ENCODE measurements around the gene PRKCD.

Gene PRKCD

DNA sequence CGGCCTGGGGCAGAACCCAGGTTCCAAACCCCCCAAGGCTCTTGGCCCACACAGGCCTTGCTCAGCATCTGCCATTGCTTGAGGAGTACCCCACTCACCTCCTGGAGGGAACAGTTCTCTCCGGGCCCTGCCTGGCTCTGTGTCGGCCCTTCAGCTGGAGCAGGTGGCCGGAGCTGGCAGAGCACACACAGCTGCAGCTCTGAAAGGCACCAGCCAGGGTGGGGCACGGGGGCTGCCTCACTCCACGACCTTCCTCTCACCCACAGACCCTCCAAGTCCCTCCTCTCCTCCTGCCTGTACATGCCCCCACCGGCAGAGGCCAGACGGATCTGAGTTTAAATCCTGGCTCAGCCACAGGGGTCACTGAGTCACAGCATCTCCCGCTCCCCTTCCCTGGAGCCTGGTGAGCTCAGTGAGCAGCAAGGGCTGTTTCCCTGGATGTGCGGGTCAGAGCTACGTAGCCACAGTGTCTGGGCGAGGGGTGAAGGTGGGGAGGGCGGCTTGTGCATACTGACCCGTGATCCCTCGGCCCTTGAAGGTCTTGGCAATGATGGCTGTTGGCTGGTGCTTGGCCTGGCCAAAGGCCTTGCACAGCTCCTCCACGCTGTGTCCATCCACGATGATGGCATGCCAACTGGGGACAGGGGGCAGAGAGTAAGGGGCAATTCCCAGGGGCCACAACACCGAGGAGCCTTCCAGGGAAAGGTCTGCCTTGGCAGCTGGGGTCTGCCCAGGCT, 71.8 kb downstream of the PRKCD start:
- no peak for DNase-seq (ENCODE audit: low read depth in 2 of 2)

DNA sequence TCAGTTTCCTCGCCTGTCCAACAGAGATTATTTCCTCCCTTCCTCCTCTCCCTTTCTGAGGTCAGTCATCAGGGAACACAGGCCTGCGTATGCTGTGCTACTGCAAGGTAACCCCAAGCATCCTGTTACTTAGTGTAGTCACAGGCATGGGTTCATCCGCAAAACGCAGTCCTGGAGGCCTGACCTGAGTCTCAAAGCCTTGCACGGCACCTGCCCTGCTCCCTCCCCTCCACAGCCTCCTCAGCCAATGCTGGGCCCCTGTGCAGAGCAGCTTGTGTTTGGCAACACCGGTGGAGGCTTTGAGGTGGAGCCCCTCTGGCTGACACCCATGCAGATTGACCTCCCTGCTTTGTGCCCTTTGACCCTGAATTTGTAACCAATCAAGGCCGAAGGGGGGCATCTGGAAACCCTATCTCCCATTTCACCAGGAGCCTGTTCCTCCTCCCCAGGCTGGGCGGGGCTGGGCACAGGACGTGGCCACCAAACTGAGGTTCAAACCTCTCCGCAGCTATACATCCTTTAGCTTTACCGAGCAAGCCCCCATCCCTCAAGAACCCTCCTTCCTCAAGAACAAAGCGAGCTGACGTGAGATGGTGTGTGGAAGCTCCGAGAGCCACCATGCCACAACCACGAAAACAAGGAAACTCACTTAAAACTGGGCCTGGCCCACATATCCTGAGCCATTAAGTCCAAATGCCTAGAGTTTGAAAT, 73.3 kb downstream of the PRKCD start:
- DNase-seq (ENCODE audit: low read depth in 2 of 2) = no peak

DNA sequence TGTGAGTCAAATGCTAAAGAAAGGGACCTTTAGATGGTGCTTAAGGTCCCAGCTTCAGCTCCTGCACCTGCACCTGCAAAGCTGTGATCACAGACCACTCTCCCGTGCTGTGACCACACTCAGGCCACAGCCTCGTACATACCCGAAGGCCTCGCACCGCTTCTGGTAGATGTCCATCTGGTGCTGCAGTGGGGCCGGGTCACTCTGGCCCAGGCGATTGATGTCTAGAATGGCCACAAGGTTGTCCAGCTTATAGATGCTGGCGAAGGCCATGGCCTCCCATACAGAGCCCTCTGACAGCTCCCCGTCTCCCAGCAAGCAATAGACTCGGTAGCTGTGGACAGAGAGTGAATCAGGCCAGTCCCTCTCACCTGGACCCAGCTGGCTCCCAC, 73.8 kb downstream of the PRKCD start:
- no peak for DNase-seq (ENCODE audit: low read depth in 2 of 2)

DNA sequence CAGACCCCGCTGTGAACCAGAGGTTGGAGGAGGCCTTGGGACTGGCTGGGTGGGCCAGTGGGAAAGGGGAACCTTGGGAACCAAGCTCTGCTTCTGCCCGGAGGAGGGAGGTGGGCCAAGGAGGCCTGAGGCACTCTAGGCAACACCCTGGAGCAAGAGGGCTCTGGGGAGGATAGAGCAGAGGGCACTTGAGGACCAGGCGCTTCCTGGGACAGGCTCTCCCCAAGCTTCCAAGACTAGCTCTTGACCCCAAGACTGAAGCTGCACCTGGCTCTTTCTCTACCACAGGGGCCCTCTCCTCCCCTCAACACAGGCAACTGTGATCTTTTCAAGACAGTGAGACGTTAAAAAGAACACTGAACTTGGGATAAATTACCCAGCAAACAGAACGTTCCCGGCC, 74.5 kb downstream of the PRKCD start:
- no peak for DNase-seq (ENCODE audit: low read depth in 2 of 2)

DNA sequence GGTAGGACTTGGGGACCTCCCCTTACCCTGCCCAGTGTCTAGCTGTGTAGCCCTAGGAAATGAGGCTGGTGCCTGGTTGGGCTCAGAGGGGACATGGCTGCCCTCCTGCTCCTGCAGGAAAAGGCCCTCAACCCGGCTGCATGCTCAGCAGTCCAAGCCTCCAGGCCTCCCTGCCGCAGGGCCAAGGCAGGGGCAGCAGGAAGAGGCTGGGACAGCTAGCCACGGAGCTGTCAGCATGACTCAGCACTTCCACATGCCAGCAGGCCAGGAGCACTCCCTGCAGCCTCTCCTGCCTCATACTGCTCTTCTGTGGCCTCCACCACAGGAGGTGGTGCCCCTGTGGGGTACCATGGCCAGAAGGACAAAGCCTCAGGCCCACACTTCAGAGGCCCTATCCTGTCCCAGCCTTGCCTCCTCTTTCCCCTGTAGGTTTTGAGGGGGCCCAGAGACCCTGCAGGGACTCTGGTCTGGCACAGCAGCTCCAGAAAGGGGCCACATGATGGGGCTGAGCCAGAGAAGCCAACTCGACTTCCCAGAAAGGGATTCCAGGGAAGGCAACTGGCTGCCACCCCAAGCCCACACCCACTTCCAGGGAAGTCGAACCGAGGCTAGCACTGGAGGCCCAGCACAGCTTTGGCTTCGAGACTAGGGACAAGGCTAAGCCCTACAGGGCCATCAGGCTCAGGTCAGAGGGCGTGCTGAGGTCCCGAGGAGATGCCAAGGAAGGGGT, 75.3 kb downstream of the PRKCD start:
- no peak for DNase-seq (ENCODE audit: low read depth in 2 of 2)

DNA sequence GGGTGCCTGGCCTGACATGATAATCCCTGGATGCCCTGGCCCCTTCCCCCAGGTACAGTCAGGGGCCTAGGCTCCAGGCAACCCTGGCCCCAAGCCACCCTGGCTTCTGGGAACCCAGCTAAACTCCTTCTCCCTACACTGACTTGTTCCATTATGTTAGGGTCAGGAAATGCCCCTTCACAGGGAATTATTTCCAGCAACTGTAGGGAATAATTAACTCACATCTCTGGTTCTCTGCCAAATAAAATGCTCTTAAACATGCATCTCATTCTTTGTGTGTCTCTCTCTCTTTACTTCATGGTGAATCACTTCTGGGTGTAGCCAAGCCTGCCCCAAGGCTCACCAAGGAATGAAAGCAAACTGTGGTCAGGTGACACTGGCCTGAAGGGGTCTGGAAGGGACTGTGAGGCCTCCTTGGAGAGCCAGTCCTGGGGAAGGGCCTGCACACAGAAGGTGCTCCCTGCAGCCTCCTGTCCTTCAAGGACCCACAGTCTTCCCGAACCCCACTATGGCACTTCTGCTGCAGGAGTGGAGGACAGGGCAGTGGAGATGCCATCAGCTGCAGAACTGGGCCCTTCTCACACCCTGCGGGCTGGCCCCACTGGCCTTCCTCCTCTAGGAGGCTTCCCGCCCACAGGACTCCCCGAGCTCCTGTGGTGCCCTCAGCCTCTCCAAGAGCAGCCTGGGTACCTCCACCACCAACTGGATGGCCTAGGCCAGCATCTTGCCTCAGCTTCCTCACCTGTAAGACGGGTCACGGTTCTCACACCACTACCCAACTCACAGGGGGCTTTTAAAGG, 77.2 kb downstream of the PRKCD start:
- no peak for DNase-seq (ENCODE audit: low read depth in 2 of 2)

DNA sequence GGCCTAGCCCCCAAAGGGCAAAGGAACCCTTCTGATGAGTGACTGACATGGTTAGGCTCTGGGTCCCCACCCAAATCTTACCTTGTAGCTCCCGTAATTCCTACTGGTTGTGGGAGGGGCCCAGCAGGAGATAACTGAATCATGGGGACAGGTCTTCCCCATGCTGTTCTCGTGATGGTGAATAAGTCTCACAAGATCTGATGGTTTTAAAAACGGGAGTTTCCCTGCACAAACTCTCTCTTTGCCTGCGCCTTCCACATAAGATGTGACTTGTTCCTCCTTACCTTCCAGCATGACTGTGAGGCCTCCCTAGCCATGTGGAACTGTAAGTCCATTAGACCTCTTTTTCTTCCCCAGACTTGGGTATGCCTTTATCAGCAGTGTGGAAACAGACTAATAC, 77.9 kb downstream of the PRKCD start:
- no peak for DNase-seq (ENCODE audit: low read depth in 2 of 2)

DNA sequence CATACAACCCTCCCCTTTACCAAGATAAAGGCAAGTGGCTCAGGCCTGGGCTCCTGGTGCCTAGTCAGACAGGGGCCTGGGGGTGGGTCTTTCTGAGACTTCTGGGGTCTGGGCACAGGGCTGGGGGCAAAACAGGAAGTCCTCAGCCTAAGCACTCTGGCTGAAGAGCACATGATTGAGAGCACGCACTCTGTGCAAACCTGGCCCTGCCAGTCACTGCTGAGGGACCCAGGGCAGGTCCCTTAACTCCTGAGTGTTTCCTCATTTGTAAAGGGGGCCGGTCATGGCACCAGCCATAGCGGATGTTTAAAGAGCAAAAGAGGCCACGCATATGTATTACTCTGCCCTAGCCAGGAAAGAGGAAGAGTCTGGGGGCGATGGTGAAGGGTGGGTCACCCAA, 78.8 kb downstream of the PRKCD start:
- DNase-seq (ENCODE audit: low read depth in 2 of 2) = no peak

DNA sequence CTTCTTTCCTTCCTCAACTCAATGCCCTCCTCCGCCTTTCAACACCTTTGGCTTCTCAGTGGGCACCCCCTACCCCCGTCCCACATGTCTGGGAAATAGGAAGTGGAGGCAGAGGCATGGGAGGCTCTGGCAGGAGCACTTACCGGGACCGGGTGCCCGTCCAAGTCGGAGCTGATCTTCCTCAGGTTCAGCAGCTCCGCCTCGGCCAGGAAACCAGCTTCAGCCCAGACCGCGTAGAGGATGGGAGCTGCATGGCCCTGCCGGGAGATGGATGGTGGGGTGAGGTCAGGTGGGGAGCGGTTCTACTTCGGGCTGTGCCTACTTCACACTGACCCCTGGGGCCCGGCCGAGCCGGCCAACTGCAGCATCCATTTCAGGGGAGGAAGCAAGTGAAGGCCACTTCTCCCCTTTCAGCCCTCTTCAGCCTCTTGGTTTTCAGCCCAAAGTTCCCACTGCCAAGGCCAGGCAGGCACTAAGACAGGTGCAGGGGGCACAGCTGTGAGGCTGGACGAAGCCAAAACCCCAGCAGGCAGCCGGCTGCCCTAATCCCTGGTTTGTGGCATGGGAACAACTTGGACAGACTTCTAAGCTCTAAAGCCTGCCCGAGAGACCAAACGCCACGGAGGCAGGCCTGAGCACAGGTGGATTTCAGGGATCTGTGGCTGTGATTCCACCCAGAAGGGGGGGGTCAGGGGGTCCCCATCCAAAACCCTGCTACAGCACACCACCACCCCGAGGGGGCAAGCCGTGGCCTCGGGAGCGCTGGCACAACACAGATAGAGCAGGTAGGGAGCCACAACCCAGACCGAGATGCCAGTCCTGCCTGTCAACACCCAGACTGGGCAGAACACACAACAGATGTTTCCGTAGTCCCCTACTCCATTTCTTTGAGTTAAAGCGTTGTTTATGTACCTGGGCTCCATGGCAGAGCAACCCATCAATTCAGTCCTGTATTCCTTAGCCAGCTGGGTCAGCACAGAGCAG, 80.3 kb downstream of the PRKCD start:
- no peak for DNase-seq (ENCODE audit: low read depth in 2 of 2)

DNA sequence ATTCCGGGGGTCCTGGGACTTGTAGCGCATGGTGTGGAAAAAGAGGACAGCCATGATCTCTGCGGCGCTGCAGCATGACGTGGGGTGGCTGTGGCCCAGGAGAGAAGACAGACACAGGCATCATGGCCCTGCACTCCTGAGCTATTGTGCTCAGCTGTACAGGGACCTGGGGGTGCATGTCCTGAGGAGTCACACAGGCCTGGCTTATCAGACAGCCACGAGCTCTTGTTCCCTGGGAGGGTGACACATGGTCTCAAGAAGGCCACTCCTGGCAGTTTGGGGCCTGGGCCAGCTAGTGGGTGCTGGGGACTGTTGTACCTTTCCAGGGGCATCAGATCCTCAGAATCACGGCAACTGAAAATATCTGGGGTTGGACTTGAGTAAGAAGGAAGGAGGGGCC, 81.1 kb downstream of the PRKCD start:
- DNase-seq (ENCODE audit: low read depth in 2 of 2) = no peak
